Eye (tissue), 1 donor: ENCODE data around the gene TCEAL7.
"Not testable (repeated sequence)": the region's sequence is repeated elsewhere in the genome, so short reads cannot be mapped to it uniquely, and the experiment has no call there.

Source experiments
- DNase-seq: peaks from one replicate; pipeline ENCODE4 v3.0.0-alpha.2; 2015

TCEAL7 gene, protein sequence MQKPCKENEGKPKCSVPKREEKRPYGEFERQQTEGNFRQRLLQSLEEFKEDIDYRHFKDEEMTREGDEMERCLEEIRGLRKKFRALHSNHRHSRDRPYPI

GRCh38 chrX:103329991-103330390, at the start of gene TCEAL7:
Gene TCEAL7 (plus strand): TSS chrX:103330239. CDS start chrX:103331404, 1,165 bp downstream.
- DNase-seq: peak; percentile 89

DNA sequence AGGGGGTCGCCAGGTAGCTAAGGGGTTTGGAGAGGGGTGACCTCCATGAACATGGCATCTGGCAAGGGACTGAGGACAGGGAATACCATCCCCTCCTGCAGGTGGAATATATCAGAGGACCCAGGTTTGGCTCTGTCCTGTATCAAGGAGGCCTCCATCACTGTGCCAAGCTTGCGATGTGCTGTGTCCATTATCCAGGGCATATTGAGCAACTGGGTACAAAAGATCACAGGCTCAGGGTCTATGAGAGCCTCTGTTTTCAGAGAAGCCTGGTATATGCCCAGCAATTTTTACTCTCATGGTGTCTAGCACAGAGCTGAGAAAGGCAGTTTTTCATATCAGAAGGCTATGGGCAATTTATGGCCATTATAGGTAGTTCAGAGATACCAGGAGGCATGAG, 36.9 kb upstream of the TCEAL7 start:
- DNase-seq: no peak

DNA sequence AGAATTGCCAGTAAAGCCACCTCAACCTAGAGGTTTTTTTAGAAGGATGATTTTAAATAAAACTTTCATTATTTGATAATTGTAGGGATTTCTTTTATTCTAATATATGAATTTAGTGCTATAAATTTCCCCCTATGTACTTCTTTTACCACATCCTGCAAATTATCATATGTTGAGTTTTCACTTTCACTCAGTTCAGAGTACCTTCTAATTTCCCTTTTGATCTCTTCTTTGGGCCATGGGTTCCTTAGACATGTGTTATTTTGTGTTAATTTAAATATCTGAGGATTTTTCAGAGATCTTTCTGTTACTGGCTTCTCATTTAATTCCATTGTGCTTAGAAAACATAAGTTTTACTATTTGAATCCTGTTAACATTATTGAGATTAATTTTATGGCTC, 25.3 kb upstream of the TCEAL7 start:
- no peak for DNase-seq

- DNase-seq: not testable (repeated sequence)
These were observed 24.4 kb upstream of the TCEAL7 start for GRCh38 chrX:103305666-103306065.

GRCh38 chrX:103309860-103310554, 20.0 kb upstream of the TCEAL7 start:
- peak; percentile 41 for DNase-seq

- peak; percentile 91 for DNase-seq
These were observed 19.3 kb upstream of the TCEAL7 start, which contains the start of gene BEX2 for GRCh38 chrX:103310555-103311398. Gene BEX2 (minus strand): TSS chrX:103310990. CDS start chrX:103309976, 1,014 bp downstream.

GRCh38 chrX:103311399-103311780, 18.6 kb upstream of the TCEAL7 start:
- no peak for DNase-seq

- DNase-seq: peak; percentile 84
These were observed 746 bp downstream of the TCEAL7 start for GRCh38 chrX:103330681-103331288.

GRCh38 chrX:103338663-103339062, 8.6 kb downstream of the TCEAL7 start:
- no peak for DNase-seq

DNA sequence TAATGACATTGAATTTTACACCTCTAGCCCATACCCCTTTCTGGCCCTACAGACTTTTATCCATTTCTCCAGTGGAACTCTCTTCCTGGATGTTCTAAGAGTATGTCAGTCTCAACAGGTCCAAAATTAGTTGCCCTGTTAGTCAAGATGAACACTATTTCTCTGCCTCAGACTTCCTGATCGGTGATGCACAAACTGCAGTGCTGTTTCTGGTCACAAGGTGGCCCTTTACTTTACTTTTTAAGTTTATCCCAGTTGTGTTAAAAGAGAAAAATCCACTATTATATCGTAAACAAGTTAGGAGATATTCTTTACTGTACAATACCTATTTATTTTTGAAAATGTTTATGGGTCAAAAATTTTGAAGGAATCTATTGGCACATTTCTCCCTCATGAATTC, 13.1 kb downstream of the TCEAL7 start:
- DNase-seq: peak; percentile 69

- no peak for DNase-seq
These were observed 14.6 kb downstream of the TCEAL7 start for GRCh38 chrX:103344606-103345005.

DNA sequence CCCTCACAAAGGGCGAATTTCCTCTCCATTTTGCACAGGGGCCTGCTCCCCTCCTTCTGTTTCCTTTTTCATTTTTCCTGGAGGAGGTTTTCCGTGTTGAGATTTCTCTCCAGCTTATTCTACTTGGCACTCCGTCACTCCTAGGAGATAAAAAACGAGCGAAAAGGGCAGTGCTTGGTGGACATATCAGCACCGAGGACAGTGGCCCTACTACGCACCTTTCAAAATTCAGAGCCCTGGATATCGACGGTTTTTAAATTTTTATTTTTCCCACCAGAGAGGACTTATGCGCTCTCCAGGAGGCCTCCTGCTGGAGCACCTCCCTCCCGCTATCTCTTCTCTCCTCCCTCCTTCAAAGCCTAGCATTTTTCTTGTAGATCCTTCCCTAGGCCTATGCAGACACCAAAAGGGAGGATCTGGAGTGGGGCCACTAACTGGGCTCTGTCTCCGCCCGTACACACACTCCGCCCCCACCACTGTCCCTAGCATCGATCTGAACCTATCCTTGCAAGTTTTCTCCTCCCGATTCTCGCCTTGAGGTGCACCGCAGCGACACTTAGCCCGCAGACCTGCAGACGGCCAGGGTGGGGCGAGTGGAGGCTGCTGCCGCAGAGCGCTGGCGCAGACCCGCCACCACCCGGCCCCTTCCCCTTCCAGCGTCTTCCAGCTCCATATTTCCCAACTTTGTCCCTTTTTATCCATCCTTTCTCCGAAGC, 17.8 kb downstream of the TCEAL7 start:
- no peak for DNase-seq

DNA sequence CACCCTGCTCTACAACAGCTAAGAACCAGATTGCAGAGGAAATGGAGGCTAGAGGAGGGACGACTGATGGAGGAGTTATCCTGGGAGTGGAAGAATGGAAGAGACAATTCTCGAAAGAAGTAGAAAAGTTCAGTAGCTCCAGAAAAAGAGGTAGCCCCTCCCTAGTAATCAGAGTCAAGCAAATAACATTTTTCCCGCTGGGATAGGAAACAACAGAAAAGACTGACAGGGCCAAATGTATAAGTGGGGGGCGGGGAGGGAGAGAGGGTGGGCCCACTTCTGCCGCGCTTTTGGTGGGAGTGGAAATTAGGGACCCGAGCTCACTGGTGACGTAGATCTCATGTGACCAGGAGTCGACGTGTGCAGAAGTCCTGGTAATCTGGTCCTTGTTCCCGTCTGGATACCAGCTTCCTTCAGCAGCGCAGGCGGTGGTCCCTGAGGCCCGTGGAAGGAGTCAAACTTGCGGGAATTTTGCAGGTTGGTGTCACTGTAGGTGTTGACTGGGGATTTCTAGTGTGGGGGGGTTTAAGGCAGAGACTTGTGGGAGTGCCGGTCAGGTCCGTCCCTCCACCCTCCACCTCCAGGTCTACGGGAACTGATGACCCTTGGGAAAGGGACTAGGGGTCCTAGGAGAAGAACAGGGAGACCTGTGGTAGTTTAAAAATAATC, 26.2 kb downstream of the TCEAL7 start, which contains the start of gene TCEAL9:
Gene TCEAL9 (plus strand): TSS at position 377 of the 669 bp plus-strand sequence. CDS start 1,179 bp downstream, outside the sequence.
- DNase-seq: peak; percentile 89

DNA sequence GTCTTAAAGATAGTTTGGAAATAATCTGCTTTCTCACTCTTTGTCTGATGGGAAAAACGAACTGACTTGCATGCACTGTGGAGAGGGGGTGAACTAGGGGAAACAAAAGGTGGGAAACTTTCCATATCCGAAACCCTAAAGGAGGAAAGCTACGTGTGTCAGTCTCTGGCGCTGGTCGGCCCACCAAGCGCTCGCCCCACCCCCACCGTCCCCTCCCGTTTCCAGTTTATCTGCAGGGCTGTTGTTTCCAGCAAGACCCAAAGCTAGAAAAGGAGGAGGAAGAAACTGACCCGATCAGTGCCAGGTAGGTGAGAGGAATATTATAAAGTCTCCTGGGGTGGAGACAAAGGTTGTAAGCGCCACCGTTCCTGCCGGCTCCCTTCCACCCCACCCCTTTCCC, 26.8 kb downstream of the TCEAL7 start:
- DNase-seq: peak; percentile 65

DNA sequence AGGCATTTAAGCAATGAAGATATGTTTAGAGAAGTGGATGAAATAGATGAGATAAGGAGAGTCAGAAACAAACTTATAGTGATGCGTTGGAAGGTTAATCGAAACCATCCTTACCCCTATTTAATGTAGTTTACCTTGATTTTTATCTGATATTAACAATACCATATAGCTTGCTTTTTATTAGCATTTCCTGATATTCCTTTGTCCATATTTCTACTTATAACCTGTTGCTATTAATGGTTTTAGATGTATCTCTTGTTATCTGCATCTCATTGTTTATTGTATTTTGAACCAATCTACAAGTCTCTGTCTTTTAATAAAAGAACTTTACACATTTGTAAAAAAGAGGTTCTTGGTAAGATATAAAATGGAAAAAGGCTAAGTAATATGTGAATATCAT, 27.8 kb downstream of the TCEAL7 start:
- no peak for DNase-seq

- not testable (repeated sequence) for DNase-seq
These were observed 29.6 kb downstream of the TCEAL7 start for GRCh38 chrX:103359605-103360004.

DNA sequence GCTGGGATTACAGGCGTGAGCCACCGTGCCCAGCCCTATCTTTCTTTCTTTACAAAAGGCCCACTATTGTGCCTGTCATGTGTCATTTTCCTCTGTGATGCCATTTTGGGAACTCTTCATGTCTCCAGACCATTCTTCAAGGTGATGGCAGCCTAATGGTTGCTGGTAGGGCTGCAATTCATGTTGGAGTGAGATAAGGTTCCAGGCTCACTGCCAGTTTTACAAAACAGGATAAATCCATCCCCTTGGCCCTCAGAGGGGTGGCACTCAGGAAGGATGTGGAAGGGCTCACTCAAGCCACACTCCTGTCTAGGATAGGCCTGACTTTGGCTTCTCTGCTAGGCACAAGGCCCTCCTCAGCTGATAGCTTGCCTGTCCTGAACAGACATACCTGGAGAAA, 30.1 kb downstream of the TCEAL7 start:
- DNase-seq: no peak

- DNase-seq: no peak
These were observed 30.9 kb downstream of the TCEAL7 start for GRCh38 chrX:103360916-103361315.

DNA sequence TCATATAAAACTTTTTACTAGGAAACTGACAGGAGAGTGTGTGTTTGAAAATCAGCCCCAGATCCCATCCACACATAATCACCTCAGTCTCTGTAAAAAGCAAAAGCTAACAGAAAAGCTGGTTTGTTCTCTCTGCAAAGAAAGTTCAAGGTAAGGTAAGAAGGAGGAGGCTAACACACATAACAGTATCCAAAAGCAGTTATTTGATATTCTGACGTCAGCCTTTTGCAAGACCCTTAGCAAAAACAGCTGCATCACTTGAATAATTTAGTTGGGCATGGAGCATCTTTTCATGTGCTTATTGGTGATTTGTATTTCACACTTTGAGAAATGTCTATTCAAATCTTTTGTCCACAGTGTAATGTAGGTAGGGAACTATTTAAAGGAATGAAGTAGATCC, 31.8 kb downstream of the TCEAL7 start:
- no peak for DNase-seq

DNA sequence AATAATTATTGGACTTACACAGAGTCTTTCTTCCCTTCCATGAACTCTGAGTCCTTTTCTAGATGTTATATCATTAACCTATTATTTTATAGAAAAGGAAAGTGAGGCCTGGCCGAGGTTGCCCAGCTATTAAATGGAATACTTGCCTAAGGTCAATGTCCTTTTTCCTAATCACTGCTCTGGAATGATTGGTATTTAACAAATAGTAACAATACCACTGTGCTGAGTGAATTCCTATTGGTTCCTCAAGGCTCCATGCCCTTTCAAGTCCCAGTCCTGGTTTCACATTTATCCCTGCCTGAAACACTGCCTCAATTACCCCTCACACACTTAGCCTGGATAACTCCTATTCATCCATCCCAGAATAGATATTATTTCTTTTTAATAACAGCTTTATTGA, 32.4 kb downstream of the TCEAL7 start:
- no peak for DNase-seq

- DNase-seq: no peak
These were observed 33.0 kb downstream of the TCEAL7 start for GRCh38 chrX:103363046-103363445.

- DNase-seq: no peak
These were observed 37.5 kb downstream of the TCEAL7 start for GRCh38 chrX:103367502-103367901.
